Kasumi-1 (cell line): ENCODE results near the gene OR7G2.

Experiments used
- DNase-seq, 2 experiments: peaks; one replicate each; lab custom pipeline; 2025; lab: John Stamatoyannopoulos, UW

OR7G2 gene

DNA sequence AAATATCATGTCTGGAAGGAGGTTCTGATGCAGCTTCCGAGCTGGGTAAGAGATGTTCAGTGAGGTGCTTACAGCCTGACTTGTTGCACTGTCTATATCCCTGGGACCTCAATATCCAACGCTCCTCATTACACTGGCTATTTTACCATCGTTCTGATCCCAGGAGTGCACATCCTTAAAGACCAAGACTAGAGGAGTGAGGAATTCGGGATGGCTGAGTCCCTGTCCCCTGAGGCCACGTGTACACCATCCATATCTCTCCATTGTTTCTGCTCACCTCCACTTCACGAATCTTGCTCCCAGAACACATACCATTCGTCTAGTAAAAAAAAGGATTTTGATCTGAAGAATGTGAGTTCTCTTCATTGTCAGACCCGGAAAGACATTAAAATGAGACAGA lies at the start of gene OR7G2:
Gene OR7G2, minus strand, starts transcription at position 101 of the 400 bp plus-strand sequence. CDS start 4,232 bp downstream, outside the sequence.
- no peak for DNase-seq

DNA sequence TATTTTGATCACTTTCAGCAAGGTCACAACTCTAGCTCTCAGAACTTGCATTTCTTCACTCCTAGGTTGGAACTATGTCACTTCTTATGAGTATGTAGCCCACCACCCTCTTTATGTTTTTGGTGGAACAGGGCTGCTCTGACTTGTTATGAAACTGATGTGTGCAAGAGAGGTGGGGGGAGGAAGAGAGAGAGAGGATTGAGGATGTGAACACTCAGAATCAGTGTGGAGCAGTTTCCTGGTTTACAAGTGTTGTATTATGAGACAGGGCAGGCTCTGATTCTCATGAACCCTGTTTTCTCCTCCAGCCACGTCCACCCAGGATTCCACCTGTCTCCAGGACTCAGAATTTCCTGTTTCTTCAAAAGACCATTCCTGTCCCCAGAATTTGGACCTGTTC lies 49.0 kb upstream of the OR7G2 start:
- no peak for DNase-seq

DNA sequence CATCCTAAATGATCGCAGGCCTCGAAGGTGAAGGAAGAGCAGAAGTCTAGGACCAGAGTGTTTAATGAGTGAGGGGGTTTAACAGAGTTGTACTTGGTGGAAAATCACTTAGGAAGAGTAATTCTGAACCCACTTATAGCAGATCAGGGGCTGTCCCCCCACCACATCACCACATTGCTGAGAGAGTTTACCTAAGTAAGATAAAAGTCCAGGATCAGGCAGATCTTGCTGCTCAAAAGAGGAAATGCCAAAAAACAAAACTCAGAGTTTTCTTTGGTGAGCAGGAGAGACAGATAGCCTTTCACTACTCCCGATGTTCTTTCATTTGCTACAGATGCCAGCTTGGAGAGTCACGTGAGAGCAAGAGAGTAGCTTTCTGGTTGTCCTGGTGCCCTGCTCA lies 48.3 kb upstream of the OR7G2 start:
- DNase-seq: no peak

DNA sequence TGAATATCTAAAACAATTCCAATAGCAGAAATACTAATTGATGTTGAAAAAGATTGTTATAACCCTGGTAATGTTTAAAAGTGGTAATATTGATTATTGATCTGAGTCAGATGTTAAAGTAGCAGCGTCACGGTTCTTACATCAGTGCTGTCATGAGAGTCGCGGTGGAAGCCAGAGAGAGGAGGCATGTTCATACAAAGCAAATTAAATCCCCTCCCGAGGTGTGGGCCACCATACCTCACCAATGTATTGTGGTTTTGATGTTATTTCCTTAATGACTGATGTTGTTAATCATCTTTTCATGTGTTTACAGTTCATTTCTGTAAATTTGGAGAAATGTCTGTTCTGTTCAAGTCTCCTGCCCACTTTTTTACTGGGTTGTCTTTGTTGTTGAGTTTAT lies 44.1 kb upstream of the OR7G2 start:
- DNase-seq: no peak

DNA sequence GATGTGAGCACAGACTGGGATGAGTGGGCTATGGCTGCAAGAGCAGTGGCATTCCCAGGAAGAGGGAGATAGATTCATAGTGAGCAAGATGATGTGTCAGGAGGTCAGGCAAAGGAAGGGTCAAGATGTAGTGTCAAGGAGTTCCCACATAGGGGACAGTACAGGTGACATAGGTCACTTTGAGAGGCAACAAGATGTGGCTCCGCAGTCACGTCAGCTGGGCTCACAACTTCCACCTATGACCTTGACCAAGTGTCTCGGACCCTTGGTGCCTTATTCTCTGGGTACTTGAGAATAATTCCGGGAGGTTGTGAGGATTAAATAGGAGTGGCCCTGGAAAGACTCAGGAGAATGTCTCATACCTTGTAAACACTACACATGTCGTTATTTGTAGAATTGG lies 43.4 kb upstream of the OR7G2 start:
- no peak for DNase-seq

DNA sequence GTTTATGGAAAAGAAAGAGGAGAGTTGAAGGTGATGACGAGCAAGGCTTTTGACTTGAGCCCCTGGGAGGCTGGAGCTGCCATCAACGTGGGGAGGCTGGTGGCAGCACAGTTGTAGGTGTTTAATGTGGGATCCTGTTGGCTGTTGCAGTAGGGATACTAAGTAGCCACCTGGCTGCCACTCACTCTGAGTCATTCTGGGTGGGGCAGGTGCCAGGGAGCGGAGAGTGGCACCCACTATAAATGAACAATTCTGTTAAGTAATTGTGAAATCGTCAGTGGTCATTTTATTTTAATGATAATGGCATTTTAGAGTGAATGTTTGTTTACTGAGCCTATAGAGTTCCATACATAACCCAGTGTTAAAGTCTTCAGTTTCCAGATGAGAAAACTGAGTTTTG lies 42.7 kb upstream of the OR7G2 start:
- no peak for DNase-seq

DNA sequence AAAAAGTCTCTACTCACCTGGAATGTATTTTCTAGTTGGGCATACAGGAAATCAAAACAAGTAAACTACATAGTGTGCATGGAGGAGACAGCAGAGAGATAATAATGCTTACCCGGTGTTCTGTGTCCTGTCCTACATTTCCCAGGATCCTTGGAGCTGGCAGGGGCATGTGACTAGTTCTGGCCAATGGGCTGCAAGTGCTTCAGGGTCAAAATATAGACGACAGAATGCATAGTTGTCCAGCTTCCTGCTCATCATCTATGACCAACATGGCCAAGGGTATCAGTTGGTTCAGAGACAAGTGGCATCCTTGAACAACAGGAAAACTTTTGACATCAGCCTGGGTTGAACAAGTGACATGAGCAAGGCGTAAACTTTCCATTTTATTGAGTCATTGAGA lies 41.4 kb upstream of the OR7G2 start:
- DNase-seq: no peak

DNA sequence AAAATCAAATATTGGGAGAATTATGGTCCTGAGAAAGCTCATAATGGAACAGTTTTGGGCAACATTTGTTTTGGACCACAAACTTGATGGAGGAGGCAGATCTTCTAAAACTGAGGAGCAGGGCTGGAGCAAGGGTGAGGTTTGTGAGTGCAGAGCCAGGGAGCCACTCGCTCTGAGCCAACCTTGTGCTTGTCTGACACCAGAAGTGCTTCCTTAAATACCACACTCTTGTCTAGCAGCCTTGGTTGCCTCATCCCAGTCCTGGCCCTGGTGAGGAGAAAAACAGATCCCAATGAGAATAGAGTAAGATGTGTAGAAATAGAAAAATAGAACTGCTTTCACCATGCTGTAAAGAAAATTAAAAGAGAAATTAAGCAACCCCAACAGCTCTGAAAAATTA lies 39.6 kb upstream of the OR7G2 start:
- DNase-seq: no peak

DNA sequence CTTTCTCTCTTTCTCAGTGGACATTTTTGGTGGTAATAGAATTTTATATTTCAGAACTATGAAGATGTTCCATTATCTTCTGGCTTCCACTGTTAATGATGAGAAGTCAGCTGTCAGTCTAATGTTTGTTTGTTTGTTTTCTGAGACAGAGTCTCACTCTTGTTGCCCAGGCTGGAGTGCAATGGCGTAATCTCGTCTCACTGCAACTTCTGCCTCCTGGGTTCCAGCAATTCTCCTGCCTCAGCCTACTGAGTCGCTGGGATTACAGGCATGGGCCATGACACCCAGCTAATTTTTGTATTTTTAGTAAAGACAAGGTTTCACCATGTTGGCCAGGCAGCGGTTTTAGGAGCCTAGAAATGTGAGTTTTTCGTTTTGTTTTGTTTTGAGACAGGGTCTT lies 37.6 kb upstream of the OR7G2 start:
- DNase-seq: no peak

DNA sequence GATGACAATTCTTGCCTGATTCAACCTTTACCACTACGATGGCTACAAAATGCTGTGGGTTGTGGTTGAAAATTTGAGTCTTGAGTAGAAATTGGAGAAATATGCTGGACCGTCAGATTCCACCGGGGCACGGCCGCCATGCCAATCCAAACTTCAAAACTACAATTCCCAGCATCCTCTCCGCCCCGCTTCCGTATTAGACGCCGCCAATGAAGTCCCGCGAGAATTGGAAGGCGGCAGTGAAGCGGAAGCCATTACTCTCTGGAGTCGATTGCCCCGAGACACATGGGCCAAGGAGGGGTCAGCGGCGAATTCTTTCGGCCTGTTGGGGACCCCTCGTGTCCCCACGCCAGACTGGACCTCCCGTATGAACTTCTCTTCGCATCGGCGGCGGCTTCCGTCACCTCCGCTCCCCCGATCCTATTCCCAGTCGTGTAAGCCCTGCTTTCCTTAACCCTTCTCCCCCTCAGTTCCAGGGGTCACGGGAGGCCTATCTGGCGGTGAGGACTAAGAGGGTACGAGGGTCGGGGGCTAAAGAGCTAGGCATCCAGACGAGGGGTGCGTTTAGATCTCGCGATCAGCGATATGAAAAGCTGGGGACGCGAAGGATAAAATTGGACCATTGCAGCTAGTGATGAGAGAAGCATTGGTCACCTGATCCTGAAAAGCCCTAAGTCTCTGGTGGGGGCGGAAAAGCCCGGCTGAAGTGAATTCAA lies 33.0 kb upstream of the OR7G2 start, which contains the start of gene ZNF317:
Gene ZNF317, plus strand, starts transcription at position 239 of the 716 bp plus-strand sequence. CDS start 15,620 bp downstream, outside the sequence.
- DNase-seq: peak; percentile 93 to 96

DNA sequence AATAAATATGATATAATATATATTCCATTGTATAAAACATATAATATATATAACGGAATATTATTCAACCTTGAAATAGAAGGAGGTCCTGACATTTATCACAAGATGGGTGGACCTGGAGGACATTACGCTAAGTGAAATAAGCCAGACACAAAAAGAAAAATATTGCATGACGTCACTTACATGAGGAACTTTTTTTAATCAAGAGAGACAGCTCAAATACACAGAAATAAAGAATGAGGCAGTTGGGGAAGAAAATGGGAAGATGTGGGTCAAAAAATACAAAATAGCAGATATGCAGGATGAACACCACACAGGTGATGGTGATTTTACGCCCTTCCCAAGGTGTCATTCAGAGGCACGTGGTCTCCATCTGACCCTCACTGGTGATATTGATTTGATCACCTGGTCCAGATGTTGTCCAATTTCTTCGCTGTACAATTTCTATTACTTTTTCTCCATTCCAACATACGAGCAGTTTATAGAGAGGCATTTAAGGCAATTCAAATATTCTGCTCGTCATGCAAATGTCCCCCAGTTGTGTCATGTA lies 32.4 kb upstream of the OR7G2 start:
- DNase-seq: peak in 1 of 2 experiments; percentile 37

DNA sequence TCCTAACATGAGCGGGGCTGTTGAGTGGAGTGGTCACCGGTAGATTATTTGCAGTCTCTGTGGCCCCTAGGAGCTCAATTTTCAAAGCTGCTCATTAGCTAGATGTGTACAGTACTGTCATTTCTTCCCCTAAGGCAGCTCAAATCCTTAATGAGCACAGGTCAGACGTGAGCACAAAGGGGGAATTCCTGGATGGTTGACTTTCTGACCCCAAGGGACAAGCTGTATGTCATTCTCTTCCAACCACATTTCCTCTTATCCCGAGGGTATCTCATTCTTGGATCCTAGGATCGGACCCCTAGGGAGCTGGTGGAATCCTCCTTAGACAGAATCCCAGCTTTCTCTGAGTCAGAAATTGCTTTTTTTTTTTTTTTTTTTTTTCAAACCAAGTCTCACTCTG lies 25.1 kb upstream of the OR7G2 start:
- no peak for DNase-seq

DNA sequence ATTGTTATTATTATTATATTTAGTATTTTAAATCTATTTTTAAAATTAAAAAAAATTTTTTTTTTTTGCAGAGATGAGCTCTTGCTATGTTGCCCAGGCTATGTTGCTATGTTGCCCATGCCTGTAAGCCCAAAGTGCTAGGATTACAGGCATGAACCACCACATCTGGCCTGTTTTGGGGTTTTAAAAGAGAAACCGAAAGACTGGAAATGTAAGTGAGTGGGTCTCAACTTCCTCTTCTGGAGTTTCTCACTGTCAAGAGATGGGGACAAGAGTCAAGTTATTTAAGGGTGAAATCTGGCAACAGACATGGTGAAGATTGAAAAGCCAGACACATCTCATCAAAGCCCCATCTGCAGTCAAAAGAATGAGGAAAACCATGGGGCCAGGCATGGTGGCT lies 23.7 kb upstream of the OR7G2 start:
- peak; percentile 19 to 35 for DNase-seq

DNA sequence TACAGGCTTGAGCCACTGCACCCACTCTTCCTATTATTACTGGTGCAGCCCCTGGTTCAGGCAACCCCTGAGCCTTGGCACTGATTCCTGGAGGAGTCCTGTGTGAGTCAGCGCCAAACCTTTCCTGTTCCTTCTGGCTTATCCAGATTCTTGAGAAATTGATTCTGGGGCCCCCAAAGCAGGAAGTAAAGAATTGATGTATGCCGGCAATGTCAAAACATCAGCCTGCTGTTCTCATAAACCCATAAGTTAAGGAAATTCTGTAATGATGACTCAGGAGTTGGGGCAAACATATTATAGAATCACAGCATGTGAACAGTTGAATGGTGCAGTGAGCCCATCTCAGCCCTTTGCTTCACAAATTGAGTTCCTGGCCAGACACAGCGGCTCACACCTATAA lies 20.9 kb upstream of the OR7G2 start:
- DNase-seq: no peak

DNA sequence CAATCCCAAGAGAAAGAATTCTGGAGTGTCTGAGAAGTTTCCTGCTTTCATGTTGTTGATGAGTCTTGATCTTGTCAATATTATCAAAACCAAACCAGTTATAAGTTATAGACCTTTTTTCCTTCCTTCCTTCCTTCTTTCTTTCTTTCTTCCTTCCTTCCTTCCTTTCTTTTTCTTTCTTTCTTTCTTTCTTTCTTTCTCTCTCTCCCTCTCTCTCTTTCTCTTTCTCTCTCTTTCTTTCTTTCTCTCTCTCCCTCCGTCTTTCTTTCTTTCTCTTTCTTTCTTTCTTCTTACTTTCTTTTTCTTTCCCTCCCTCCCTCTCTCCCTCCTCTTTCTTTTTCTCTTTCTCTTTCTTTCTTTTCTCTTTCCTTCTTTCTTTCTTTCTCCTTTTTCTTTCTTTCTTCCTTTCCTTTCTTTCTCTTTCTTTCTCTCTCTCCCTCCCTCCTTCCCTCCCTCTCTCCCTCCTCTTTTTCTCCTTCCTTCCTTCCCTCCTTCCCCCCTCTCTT lies 19.7 kb upstream of the OR7G2 start, which contains the start of gene OR7G3:
Gene OR7G3, minus strand, starts transcription at position 51 of the 506 bp plus-strand sequence. Its CDS starts 0 bp downstream, at position 51.
- no peak for DNase-seq

DNA sequence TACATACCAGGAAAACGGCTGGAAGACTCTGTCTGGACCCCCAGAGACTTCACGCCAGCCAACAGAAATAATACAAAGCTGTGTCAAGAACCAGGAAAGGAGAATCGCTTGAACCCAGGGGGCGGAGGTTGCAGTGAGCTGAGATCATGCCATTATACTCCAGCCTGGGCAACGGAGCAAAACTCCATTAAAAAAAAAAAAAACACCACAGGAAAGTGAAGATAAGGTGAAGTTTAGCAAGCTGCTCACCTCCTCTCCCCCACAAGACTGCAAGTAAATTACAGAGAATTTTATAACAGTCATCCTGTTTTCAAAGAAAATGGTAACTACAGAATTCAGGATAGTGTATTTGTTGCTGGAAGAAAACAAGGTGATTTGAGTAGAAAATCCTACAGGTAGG lies 9.3 kb upstream of the OR7G2 start:
- no peak for DNase-seq

DNA sequence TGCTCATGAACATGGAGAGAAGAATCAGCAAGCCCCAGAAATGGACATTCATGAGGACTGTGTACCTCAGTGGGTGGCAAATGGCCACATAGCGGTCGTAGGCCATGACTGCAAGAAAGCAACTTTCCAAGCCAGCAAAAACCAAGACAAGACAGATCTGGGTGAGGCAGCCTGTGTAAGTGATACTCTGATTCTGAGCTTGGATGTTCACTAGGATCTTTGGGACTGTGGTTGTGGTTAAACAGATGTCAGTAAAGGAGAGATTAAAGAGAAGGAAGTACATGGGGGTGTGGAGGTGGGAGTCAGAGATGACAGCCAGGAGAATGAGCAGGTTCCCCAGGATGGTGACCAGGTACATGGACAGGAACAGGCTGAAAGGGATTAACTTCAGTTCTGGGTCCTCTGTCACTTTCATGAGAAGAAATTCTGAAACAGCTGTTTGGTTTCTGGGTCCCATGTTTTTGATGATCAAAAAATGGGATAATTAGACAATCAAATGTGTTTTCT lies 8.1 kb upstream of the OR7G2 start, which contains the start of gene OR7G1:
Gene OR7G1, minus strand, starts transcription at position 457 of the 507 bp plus-strand sequence. Its CDS starts 0 bp downstream, at position 457.
- no peak for DNase-seq

DNA sequence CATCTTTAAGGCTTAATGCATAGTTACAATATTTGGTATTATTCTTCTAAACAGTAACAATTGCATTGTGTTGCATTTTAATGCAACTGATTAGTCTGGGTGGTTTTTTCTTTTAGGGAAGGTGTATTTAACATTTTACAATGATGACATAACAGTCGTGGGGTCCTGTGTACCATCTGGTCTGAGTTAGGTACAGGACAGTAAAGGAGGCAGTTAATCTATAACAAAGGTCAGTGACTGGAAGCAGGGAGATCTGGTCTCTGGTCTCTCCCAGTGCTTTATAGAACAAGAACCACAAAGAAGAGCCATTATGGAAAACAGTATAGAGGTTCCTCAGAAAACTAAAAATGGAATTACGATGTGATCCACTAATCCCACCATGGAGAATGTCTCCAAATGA lies 2.7 kb upstream of the OR7G2 start:
- DNase-seq: no peak

DNA sequence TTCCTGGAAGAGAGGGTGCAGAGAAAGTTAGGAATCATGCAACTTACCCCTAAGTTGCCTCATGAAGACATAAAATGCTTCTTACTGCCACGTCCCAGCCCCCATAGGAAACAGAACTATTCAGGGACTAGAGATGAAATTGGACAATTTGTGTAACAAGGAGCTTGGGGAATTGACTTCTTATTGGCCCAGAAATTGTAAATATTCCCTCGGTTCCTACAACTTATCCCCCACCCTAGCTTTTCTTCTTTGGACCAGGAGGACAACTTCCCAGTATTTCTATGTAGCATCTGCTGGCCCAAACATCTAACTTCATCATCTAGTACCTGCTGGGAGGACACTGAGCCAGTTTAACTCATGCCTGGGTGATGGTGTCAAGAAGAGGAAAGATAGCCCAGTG lies 20.5 kb downstream of the OR7G2 start, which contains the start of gene OR1M1:
Gene OR1M1, plus strand, starts transcription at position 301 of the 400 bp plus-strand sequence. CDS start 6,184 bp downstream, outside the sequence.
- no peak for DNase-seq

DNA sequence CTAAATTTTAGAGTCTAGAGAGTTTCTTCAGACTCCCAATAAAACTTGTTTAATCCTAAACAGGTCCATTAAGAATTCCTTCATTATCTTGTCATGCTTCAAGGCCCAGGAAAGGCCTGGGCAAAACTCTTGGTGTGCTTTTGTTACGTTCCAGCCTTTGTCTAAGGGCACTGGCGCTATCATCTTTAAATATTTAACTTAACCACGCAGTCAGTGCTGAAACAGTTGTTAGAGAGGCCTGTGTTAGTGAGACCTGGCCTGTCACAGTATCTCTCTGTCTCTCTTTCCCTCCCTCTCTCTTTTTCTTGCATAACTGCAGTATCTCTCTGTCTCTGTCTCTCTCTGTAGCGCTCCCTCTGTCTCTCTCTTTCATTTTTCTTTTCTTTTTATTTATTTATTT lies 28.6 kb downstream of the OR7G2 start:
- no peak for DNase-seq

DNA sequence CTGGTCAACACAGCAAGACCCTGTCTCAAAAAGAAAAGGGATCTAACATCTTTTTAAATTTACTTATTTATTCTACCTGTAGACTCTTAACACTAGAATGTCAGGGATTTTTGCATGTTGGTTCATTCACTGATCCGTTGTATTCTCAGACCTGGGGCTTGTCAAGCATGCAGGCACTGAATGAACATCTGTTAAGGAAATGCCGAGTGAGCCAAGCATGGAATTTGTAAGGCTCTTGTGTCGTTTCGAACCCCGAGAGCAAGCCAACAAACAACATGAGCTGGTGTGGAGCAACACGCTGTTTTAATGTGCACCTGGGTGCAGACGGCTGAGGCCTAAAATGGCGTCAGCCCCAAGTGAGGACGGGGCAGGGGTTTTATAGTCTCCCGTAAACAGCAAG lies 30.4 kb downstream of the OR7G2 start:
- no peak for DNase-seq

DNA sequence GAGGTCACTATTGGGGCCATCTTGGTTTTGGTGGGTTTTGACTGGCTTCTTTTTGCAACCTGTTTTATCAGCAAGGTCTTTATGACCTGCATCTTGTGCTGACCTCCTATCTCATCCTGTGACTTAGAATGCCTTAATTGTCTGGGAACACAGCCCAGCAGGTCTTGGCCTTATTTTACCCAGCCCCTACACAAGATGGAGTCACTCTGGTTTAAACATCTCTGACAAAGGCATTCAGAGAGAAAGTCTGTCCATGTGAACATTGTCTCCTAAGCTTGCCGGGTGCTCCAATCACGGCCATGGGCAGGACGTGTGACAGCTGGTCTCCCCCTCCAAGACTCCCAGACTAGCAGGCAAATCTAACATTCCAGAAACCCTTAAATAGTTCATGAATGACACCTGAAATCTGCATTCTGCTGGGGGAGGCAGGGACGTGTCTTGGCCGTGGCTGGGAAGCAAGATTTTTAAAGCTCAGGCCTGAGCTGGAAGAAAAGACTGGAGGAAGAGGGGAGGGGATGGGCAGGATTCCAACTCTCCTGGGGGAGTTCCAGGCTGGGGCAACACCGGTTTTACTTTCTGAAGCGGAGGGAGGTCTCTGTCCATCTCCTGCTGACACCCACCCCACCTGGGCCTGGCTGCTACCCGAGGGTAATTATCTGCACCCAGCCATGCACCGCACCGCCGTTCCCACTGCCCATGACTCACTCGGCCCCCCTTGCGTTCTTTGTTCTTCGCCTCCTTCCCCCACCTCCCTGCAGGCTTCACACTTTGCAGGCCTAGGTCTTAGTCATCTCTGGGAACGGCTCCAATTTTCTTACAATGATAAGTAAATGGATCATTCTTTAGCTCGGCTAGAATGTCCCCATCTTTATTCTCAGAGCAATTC lies 32.0 kb downstream of the OR7G2 start:
- peak; percentile 15 to 27 for DNase-seq
